Glomerular endothelial cell (primary cell): ENCODE results near the gene OMP. TPM values are rescaled to one million over a fixed set of nuclear protein-coding genes. Genes with fewer than 3 reads are reported as not detected.

Experiments used
- DNase-seq: peaks from one replicate; pipeline ENCODE4 v3.0.0-alpha.2; 2011; ENCODE audit warnings: low read depth, low spot score; ENCODE audit errors: extremely low read depth
- total RNA-seq: library from RNA; depleted of rRNA; stranded (reverse); fragments of >200 nt; gene quantifications from 2 replicates; pipeline ENCODE4 v1.2.3, GENCODE V29; 2015

Gene OMP
- total RNA-seq, 1 donor from 2014 or later = not detected

DNA sequence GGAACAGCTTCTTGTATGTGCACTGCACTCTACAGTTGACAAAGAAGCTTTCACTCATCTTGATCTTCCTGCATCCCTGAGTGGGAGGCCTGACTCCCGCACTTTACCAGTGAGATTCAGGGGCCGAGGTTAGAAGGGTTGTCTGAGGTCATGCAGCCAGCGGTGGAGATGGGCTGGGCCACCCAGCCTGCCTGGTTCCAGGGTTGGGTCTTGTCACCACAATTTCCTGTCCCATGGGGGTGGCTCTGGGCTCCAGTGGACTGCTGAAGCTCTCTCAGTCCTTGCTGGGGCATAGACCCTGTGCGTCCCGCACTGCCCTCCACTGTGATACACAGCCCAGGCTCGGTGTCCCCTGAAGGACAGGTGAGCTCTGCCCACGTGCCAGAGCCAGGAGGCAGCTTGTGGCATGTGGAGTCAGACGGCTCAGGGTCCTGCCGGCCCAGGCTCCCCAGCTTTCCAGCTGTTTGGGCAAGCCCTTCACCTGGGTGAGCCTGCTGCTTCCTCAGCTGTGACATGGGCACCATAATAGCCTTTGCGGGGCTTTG is 18.5 kb downstream of the OMP start:
- no peak for DNase-seq

DNA sequence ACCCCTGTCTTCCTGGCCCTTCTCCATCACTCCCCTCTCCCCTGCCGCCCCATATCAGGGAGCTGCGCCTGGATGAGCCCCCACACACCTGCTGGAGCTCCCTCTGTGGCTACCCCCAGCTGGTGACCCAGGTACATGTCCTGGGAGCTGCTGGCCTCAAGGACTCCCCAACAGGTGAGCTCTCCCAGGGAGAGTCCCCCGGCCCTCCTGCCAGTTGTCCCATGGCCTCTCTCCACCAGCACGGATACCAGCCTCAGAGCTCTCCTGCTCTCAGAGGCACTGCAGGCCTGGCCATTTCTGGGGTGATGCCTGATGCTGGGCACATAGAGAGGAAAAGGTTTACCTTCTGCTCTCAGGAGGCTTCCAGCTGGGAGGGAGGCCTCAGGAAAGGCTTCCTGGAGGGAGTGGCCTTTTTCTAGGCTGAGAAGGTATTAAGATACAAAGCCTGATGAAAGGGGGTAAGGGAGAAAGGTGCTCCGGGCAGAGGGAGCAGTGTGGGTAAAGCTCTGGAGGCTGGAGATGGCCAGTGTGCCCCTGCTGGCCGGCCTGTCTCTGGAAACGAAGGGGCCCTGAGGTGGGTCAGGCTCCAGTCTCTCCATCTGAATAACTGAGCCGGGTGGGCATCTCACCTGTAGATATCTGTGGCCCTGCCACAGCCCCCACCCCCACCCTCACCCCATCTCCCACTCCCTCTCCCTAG is 19.4 kb downstream of the OMP start:
- no peak for DNase-seq

DNA sequence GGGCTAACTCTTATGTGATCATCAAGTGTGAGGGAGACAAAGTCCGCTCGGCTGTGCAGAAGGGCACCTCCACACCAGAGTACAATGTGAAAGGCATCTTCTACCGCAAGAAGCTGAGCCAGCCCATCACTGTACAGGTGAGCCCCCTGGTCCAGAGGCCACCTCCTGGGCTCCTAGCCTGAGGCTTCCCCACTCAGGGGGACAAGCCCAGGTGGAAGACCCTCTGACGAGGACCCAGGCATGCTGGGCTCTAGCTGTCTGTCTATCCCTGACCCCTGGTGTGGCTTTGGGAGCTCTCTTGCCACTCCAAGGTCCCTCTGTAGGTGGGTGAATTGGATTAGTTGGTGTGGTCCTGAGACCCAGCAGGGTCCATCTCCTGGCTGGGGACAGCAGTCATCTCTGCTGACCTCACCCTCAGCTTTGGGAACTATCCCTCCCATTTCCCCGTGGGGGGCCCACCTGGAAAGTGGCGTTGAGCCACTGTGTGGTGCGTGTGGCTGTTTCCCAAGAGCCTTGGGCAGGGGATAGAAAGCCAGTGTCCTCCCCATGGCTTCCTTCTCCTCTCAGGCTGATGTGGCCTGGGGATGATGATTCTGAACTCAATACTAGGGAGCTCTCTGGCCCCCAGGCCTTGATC is 20.1 kb downstream of the OMP start:
- no peak for DNase-seq

DNA sequence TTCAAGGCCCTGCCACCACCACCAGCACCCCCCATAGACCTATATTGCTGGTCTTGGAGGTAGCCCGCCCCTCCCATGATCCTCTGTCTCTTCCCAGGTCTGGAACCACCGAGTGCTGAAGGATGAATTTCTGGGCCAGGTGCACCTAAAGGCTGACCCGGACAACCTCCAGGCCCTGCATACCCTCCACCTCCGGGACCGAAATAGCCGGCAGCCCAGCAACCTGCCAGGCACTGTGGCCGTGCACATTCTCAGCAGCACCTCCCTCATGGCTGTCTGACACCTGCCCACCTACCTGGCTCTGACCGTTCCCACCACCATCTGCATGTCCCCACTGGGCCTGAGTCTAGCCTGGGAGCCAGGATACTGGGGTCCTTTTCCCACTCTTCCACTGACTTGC is 21.0 kb downstream of the OMP start:
- no peak for DNase-seq

DNA sequence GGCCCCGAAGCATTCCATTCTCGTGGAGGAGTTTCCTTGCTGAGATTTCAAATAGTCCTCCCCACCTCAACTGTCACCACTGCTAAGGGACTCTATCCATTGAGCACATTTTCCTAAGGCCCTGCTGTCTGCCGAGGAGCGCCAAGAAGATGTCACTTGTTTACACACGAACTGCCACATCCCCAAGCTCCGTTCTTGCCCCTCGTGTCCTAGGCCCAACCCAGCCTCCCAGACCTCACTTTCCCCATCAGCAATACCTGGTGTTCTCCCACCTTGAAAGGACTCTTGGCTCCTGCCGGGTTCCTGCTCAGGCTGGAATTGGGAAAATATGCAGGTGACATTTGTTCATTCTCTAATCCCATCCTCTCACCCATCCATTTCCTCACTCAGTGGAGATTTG is 21.4 kb downstream of the OMP start:
- DNase-seq = no peak

DNA sequence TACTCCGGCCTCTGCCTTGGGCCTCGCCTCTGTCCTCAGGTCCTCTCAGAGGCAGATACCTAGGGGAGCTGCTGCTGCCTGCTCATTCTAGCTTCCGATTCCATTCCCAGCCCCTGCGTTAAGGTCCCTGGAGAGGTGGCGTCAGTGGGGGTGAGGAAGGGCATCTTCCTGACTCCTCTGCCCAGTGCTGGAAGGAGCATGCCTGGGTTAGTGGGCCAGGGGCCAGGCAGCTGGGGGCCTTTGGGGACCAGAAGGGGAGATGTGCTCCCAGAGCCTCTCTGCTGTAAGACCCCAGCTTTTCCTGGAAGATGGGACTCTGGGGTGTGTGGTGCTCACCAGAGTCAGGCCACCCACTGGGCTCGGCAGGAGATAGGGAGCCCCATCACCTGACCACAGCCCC is 21.8 kb downstream of the OMP start:
- DNase-seq = no peak

DNA sequence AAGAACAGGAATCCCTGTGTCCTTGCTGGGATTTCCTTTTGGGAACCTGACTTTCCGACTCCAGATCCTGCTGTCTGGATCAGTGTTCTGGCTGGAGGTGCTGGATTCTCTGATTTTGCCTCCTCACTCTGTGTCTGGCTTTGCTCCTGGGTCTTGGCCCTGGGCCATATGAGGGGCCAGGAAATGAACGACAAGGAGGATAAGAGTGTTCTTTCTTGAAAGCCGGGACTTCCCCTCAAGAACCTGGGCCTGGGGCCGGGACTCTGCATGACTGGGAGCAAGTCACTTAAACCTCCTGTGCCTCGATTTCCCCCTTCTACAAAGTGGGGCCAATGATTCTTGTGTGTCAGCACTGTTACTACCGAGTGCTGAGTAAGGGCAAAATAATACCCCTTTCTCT is 22.6 kb downstream of the OMP start:
- DNase-seq = no peak

DNA sequence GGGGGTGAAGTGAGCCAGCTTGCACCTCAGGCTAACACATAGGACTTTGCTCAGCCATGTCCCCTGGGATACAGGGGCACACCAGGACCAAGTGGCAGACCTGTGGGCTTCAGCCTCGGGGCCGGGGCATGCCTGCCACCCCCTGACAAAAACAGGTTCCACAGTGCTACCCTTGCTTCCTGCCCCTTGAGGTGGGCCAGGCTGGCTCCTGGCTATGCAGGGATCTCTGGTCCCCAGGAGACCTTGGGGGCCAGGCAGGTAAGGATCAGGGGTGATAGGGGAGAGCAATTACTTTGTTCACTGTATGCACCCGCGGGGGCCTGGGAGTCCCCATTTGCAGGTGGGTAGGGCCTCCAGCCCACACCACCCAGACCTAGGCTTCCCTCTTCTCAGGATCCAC is 23.1 kb downstream of the OMP start:
- DNase-seq = no peak

DNA sequence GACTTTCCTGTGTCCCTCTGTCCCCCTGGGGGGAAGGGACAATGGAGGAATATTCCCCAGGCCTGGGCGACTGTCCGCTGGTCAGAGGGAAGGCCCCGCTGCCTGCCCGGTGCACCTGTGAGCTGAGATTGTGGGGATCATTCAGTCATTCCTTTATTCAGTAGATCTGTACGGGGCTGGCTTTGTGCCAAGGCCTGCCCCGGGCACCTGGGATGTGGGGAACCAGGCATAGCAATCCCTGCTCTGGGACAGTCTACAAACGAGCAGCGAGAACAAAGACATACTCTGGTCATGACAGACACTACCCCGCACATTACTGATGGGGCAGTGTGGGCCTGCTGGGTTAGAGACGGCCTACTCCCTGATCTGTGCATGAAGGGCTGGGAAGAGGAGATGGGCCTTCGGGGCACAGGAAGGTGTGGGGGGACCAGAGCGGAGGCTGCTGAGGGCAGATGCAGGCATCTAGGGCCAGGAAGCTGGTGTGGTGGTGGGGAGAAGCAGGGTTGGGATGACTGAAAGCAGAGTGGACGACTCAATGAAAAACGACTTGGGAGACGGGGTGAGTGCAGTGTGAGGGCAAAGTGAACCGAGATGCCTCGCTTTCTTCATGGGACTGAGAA is 23.6 kb downstream of the OMP start:
- no peak for DNase-seq

DNA sequence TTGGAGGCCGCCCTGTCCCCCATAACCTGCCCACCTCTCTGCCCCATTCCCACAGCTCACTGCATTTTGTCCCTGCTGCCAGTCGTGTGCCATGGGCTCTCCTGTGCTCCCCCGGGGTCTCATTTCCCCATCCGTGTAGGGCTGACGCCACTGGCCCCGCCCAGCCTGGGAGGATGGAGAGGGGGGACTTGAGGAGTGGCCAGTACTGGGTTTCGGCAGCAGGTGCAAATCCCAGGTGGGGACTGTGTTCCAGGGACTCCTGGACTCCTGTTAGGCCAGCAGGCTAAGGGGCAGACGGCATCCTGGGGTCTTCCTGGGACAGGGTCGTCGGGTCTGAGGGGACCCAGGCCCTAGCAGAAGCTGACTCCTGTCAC is 24.2 kb downstream of the OMP start:
- DNase-seq = no peak

DNA sequence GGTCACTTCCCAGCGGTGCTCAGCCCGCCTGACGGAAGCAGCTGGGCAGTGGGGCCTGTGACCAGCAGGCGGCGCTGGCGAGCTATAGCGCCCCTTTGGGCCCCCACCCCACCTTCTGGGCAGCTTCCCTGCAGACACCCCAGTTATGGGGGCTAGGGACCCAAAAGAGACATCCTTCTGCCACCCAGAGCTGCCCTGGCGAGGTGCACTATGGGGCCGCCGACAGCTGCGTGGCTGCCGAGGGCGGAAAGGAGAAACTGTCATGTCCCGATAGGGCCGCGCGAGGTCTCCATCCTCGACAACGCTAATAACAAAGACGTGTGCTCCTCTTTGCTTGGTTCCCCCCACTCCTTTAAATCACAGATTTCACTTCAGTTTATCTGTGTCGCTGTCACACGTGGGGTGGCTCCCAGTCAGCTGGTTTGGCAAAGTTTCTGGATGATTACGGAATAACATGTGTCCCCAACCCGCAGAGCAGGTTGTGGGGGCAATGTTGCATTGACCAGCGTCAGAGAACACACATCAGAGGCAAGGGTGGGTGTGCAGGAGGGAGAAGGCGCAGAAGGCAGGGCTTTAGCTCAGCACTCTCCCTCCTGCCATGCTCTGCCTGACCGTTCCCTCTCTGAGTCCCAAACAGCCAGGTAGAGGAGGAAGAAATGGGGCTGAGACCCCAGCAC is 24.7 kb downstream of the OMP start:
- DNase-seq = no peak

DNA sequence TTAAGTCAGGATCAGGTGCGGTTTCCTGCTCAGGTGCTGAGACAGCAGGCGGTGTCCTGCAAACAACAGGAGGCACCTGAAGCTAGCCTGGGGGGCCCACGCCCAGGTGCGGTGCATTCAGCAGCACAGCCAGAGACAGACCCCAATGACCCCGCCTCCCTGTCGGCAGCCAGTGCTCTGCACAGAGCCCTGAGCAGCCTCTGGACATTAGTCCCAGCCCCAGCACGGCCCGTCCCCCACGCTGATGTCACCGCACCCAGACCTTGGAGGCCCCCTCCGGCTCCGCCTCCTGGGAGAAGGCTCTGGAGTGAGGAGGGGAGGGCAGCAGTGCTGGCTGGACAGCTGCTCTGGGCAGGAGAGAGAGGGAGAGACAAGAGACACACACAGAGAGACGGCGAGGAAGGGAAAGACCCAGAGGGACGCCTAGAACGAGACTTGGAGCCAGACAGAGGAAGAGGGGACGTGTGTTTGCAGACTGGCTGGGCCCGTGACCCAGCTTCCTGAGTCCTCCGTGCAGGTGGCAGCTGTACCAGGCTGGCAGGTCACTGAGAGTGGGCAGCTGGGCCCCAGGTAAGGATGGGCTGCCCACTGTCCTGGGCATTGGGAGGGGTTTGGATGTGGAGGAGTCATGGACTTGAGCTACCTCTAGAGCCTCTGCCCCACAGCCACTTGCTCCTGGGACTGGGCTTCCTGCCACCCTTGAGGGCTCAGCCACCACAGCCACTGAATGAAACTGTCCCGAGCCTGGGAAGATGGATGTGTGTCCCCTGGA is 25.5 kb downstream of the OMP start, which contains the start of gene MYO7A:
Gene MYO7A, plus strand, starts transcription at position 327 of the 772 bp plus-strand sequence. CDS start 2,389 bp downstream, outside the sequence.
- DNase-seq = no peak

DNA sequence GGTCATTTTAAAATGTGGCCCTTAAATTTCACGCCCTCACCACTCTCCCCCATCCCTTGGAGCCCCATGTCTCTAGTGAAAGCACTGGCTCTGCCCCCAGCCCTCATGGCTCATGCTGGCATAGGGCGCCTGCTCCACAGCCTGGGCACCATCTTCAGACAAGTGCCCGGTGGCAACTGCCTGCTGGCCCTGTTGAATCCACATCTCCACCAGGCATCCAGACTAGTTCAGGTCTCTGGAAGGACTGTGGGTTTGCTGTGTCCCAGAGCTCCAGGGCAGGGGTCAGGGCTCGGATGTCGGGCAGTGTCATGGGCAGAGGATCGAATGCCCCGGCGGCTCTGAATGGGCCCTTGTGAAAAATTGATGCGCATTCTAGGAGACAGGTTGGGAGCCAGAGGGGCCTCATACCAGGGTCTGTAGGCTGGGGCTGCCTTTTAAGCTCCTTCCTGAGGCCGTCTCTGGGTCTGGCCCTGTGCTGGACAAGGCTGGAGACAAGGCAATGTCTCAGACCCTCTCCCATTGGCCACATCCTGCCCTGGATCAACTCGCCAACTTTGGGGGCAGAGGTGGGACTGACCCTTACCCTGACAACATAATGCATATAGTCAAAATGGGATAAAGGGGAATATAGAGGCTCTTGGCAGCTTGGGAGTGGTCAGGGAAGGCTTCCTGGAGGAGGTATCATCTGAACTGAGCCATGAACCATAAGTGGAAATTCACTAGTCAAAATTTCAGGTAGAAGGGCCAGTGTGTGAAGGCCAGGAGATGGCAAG is 26.6 kb downstream of the OMP start:
- no peak for DNase-seq

DNA sequence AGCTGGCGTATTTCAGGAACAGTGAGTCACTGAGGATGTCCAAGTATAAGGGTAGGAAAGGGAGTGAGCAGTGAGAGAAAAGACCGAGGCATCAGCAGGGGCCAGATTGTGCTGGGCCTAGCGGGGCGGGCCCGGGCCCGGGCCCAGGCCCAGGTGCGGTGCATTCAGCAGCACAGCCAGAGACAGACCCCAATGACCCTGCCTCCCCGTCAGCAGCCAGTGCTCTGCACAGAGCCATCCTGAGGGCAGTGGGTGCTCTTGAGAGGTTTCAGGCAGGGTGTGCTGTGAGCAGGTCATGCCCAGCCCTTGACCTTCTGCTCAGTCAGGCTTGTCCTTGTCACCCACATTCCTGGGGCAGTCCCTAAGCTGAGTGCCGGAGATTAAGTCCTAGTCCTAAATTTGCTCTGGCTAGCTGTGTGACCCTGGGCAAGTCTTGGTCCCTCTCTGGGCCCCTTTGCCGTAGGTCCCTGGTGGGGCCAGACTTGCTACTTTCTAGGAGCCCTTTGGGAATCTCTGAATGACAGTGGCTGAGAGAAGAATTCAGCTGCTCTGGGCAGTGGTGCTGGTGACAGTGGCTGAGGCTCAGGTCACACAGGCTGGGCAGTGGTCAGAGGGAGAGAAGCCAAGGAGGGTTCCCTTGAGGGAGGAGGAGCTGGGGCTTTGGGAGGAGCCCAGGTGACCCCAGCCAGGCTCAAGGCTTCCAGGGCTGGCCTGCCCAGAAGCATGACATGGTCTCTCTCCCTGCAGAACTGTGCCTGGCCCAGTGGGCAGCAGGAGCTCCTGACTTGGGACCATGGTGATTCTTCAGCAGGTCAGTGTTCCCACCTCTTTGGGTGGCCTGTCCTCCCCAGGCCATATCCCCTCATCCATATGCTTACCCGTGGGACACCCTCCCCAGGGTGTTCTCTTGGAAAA is 27.5 kb downstream of the OMP start:
- no peak for DNase-seq

DNA sequence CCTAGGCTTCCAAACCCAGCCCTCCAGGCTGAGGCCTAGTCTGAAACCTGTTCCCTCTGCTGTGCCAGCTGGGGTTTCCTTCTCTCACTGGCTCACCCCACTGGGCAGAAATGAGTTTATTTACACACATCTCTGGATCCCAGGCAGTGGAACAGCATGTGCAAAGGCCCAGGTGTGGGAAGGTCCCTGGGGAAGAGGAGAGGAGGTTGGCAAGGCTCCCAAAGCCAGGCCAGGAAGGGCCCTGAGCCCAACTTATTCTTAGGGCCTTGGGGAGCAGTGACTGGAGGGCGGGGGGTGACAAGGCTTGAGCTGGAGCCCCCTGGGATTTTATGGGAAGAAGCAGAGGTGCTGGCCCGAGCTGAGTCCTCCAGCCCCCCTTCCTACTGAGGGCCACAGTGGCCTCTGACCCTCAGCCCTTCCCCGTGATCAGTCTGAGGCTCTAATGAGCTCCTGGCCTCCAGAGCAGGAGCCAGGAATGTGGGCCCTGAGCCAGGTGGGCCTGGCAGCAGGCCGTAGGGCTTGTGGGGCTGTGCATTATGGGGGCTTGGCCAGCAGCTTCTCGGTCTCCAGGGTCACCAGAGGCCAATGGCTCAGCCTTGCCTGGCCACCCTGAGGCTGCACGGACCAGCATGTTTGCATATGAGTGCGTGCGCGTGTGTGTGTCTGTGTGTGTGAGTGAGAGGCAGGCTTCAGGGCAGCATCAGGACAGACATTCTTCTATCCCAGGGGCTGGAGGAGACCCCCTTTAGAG is 28.3 kb downstream of the OMP start:
- no peak for DNase-seq

DNA sequence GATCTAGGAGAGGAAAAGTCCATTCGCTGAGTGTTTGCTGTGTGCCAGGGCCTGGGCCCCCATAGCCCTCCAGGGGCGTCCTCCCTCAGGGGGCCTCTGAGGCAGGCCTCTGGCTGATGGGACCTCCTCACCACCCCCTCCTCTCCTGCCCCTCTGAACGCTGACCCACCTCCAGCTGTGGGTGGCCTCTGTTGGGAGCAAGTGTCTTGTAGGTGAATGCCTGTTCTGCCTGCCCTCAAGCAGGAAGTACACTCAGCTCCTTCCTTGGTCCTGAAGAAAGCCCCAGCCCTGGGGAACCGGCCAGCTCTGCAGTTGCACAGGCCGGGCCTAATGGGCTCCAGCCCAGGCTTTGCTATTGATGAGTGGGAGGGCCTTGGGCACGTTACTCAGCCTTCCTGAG is 28.9 kb downstream of the OMP start:
- DNase-seq = no peak

DNA sequence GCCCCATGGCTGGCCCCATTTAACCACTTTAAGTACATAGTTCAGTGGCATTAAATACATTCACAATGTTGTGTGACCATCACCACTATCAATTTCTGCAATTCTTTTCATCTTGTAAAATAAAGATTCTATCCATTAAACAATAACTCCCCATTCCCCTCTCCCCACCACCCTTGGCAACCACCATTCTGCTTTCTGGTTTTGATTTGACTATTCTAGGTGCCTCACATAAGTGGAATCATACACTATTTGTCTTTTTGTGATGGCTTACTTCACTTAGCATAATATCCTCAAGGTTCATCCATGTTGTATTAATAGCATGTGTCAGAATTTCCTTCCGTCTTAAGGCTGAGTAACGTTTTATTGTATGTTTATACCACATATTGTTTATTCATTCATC is 32.4 kb downstream of the OMP start:
- DNase-seq = no peak

DNA sequence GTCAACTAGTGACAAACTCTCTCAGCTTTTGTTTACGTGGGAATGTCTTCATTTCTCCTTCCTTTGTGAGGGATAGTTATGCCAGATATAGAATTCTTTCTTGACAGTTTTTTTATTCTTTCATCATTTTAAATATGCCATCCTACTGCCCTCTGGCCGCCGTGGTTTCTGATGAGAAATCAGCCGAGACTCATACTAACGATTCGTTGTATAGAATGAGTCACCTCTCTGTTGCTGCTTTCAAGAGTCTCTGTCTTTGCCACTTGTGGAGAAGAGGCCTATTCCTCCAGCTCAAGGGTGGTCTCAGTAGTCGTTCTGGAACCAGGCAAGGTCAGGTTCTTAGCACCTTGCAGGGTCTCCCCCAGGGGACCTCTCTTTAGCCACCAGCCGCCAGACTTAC is 33.4 kb downstream of the OMP start:
- DNase-seq = no peak
